T-helper 1 cell treated with Interleukin-12 subunit alpha and Interleukin-12 subunit beta and Interleukin-4 antibody, amounts not matched to agents 30 ng/mL and 1 ng/mL, for 36 hours (primary cell): Measurements from ENCODE around the gene PTPRN2. TPM values are rescaled to one million over a fixed set of nuclear protein-coding genes. Genes with fewer than 3 reads are reported as not detected.
"Not testable (repeated sequence)": the region's sequence is repeated elsewhere in the genome, so short reads cannot be mapped to it uniquely, and the experiment has no call there.

ENCODE experiments used
- intact Hi-C: fragments of 100-400 bp; cut with micrococcal nuclease; formaldehyde crosslinking; loops from one replicate; pipeline ENCODE4 v1.15.1; 2024
- total RNA-seq: library from RNA; stranded (reverse); gene quantifications from 2 replicates; pipeline ENCODE4 v1.2.3, GENCODE V29; 2022

Gene PTPRN2
- total RNA-seq, 1 donor from 2014 or later: 2.9 TPM

DNA sequence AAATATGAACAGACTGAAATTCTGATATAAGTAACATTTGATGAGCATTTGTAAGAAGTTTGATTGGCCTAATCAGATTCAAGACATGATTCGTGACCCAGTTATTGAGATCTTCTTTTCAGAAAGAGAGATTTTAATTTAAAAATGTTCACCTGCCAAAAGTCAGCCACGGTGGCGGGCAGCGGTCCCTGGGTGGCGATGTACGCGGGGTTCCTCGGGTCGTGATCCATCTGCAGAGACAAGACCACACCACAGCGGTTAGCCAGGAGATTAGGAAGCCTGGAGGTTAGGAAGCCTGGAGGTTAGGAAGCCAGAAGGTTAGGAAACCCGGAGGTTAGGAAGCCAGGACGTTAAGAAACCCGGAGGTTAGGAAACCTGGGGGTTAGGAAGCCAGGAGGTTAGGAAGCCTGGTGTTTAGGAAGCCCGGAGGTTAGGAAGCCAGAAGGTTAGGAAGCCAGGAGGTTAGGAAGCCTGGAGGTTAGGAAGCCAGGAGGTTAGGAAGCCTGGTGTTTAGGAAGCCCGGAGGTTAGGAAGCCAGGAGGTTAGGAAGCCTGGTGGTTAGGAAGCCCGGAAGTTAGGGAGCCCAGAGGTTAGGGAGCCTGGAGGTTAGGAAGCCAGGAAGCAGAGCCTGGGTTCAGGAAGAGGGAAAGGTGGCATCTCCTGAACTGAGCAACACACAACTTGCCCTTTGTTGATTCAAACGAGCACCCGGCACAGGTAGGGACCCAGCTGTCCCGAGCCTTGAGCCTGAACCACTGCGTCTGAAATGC, 992.4 kb downstream of the PTPRN2 start:
- intact Hi-C loops: no loop called here

DNA sequence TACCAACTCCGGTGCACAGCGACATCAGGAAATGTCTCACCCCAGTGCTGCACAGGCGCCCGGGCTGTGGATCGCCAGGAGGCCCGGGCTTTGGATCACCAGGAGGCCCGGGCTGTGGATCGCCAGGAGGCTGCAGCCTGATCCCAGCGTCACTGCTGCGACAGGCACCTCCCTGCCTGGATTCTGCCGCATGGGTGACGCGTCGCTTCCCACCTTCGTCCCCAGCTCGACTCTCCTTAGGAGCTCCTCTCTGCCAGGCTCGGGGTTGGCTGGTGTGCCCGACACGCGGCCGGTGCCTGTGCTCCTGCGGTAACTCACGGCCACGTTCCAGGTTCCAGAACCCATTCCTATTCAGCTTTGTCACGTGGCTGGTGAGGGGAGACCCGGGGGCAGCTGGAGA, 993.3 kb downstream of the PTPRN2 start:
- intact Hi-C loops: no loop called here

DNA sequence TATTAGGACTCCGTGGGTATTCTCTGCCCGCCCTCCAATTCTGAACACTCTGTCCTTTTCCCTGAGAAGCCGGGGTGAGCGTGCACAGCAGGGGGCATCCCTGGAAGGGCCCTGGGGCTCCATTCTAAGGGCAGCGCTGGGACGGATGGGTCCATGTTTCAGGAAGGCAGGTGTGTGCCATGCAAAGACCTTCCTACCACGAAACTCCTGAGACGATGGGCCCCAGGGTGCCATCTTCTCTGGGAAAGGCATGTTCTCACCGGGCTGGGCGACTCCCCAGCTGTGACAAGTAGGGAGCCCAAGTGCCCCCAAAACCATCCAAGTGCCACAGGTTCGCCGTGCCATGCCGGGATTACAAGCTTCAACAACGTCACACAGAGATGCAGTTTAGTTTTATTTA, 994.1 kb downstream of the PTPRN2 start:
- intact Hi-C loops: no loop called here

DNA sequence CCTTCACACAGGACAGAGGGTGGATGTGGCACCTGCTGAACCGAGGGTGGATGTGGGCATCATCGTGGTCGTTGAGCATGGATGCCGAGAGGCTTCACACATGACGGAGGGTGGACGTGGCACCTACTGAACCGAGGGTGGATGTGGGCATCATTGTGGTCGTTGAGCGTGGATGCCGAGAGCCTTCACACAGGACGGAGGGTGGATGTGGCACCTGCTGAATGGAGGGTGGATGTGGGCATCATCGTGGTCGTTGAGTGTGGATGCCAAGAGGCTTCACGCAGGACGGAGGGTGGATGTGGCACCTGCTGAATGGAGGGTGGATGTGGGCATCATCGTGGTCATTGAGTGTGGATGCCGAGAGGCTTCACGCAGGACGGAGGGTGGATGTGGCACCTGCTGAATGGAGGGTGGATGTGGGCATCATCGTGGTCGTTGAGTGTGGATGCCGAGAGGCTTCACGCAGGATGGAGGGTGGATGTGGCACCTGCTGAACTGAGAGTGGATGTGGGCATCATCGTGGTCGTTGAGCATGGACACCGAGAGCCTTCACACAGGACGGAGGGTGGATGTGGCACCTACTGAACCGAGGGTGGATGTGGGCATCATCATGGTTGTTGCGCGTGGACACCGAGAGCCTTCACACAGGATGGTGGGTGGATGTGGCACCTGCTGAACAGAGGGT, 994.8 kb downstream of the PTPRN2 start:
- intact Hi-C loops: not testable (repeated sequence)

DNA sequence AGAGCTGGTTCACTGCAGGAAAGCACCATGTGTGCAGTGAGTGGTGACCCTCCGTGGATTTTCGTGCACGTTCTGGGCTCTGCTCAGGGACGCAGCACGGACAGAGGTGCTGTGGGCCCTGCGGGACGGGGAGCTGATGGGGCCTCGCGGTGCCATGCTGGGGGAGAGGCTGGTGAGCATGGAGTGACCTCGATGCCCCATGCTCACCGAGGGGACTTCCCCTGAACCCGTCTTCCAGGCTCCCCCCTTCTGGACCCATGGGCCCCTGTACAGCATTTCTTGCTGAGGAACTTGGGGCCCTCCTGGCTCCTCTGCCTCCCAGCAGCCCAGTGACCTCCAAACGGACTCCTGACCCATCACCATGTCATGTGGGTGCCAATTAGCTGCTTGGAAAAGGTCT, 997.1 kb downstream of the PTPRN2 start:
- intact Hi-C loops: no loop called here

DNA sequence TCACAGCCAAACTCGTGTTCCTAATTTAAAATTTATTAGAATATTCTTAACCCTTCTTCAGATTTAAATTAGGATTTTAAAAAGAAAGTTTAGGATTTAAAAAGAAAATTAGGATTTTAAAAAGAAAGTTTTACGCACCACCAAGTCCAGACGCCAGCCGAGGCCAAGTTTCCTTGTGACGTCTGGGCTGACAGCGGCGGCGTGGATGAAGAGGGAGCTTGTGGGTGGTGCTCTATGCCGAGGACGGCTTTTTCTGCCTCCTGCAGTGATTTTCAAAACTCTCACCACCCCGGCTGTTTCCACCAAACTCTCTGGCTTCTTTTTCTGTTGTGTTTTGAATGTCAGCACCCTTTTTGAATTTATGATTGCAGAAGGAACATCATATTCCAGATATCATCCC, 997.9 kb downstream of the PTPRN2 start:
- intact Hi-C loops: no loop called here

DNA sequence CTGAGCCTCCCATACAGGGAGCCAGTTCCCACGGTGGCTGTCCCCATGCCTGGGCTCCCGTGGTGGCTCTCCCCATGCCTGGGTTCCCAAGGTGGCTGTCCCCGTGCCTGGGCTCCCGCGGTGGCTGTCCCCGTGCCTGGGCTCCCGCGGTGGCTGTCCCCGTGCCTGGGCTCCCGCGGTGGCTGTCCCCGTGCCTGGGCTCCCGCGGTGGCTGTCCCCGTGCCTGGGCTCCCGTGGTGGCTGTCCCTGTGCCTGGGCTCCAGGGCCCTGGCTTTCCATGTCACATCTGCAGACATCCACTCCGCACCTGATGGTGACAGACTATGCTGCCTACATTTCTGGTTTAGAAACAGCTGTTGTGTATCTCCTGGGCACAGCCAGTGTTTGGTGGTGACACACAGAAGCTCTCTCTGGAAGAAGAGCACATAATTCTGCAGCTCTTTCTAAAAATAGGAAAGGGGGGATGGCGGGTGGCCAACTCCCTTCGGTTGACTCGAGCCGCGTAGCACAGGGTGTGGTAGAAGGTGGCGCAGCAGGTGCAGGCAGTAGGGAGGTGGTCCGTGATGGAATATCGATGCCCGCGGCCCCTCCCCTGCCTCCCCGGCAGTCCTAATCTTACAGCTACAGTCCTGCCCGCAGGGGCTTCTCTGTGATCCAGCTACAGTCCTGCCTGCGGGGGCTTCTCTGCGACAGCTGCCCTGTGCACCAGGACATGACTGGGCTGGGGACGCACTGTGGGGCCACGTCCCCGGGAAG, 999.6 kb downstream of the PTPRN2 start:
- intact Hi-C loops: no loop called here

DNA sequence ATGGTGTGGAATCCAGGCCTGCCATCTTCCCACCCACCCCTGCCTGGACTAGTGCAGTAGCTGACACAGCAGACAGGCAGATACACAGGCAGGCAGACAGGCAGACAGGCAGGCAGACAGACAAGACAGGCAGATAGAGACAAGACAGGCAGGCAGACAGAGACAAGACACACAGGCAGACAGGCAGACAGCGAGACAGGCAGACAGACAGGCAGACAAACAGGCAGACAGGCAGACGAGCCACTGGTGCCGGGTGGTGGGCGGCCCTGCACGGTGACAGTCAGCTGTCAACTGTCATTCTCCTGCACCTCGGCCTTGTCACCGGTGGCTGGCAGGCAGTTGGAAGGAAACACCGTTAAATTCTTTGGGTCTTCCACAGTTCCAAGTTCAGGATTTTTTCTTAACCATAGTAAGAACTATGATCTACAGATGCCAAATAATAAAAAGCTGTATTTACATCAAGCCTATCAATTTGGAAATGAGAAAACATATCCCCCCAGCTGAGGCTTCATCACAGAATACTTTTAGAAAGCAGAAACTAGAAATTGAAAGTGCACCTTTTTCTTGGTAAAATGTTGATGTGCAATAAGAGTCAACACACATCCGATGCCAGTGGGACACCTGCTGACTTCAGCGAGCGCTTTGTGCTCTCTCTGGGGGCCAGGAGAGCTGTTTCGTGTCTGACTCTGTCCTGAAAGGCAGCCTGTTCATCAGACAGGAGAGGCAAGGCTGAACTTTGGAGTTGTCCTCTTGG, 1000.4 kb downstream of the PTPRN2 start:
- intact Hi-C loops: no loop called here

DNA sequence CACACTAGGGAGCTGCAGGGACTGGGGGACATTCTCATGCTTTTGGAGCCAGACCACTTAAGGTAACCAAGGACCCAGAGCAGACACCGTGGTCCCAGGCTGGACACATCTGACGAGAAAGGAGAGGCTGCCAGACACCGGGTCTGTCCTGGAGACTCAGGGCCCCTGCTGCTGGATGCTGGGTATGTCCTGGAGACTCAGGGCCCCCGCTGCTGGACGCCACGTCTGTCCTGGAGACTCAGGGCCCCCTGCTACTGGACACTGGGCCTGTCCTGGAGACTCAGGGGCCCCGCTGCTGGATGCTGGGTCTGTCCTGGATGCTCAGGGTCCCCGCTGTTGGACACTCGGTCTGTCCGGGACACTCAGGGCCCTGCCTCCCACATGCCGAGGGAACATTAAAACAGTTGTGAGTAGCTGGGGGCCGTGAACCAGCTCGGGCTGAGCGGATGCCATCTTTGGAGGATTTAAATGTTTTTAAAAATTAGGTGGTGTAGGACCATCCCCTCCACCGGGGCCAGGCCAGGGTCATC, 1001.1 kb downstream of the PTPRN2 start:
- intact Hi-C loops: no loop called here

DNA sequence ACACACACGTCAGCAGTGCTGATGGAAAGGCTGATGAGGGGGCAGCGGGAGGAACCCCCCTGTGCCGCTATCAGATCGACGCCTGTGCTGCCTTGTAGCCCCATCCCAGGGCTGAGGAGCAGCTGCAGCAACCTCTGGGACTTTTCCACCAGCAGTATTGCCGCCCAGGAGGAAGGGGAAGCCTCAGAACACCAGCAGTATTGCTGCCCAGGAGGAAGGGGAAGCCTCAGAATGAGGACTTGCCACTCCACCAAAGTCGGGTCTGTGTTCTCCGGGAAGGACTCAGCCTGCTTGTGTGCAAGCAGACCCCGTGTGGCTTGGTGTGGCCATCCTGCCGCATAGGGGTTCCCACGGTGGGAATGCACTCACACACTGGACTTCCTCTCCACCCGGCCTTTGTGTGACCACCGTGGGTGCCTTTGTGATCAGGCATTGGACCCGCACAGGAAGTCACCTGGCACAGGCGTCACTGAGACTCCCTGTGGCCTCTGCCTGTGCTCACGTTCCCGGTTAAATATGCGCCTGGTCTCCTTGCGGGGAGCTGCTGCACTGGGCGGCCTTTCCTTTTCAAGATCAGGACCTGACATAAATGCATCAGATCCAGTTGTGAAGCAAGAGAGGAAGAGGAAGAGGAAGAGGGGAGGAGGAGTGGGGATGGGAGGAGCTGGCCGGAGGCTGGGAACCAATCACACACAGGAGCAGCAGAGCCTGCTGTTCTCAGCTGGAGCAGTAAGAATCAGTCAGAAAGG, 1002.3 kb downstream of the PTPRN2 start:
- intact Hi-C loops: no loop called here

DNA sequence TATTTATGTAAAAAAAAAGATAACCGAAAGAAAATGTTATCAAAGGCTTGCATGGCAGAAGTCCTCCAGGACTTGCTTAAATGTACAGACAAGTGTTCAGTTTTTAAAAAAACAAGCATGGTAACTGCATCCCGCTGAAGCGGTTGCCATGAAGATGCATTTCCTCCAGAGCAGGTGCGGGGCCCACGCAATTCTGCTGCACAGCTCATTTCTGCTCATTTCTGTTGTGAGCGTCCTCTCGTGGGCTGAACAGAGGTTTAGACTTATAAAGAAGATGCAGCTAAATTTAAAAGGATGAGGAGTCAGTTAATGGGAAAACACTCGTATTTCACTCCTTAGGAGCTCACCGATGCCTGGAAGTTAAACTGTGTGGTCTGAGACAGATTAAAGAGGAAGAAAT, 1003.2 kb downstream of the PTPRN2 start:
- intact Hi-C loops: no loop called here

DNA sequence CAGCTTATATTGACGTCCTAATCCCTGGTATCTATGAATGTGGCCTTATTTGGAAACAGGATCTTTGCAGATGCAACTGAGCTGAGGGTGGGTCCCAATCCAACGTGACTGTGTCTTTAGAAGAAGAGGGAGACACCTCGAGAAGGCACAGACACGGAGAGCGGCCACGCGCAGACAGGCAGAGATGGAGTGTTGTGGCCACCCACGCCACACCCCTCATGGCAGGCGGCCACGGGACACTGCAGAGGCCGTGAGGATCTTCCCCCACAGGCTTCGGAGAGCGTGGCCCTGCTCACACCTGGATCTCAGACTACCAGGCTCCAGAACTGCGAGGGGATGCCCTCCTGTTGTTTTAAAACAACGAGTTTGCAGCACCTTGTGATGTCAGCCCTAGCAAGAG, 1005.9 kb downstream of the PTPRN2 start:
- intact Hi-C loops: no loop called here

DNA sequence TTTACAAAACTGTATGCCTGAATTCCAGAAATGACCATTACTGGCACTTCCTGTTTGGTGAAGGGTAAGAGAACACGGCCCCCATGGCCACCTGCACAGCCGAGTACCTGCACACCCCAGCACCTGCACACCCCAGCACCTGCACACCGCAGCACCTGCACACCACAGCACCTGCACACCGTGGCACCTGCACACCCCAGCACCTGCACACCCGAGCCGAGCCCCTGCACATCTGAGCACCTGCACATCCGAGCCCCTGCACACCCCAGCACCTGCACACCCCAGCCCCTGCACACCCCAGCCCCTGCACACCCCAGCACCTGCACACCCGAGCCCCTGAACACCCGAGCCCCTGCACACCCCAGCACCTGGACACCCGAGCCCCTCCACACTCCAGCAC, 1007.3 kb downstream of the PTPRN2 start:
- intact Hi-C loops: no loop called here

DNA sequence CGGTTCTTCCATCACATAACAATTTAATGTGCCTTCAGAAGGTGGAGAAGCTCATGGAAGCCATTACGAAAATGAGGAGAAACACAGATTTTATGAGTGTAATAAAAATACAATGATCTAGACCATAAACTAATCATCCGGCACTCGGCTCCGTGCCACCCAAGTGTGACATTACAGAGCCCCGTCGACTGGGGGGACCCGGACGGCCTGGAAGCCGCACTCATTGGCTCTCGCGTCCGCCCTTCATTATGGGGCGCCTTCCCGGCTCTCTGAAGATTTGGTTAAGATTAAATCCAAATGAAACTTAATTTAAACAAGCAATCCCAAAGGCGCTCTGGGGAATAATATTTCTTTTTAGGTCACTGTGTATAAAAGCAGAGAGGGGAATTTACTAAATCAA, 1008.2 kb downstream of the PTPRN2 start:
- intact Hi-C loops: no loop called here

DNA sequence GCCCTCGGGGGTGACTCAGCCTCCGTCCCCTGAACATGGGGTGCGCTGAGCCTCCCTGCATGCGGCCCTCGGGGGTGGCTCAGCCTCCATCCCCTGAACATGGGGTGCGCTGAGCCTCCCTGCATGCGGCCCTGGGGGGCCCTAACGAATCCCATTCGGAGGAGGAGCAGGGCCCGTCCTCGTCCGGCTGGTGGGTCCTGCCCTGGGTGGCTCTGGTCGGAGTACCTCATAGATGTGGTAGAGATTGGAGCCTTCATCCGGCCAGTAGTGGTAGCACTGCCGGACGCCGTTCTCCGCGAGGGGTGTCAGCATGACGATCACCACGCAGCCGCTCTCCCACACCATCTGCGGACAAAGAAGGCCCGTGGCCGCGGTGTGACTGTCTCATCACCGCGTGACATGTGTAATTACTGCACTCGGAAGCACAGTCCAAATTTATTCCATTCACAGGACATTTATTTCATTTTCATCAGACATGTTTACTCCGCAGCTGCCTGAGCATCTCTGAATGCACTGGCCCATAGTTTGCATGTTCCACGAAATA, 1009.8 kb downstream of the PTPRN2 start:
- intact Hi-C loops: no loop called here

DNA sequence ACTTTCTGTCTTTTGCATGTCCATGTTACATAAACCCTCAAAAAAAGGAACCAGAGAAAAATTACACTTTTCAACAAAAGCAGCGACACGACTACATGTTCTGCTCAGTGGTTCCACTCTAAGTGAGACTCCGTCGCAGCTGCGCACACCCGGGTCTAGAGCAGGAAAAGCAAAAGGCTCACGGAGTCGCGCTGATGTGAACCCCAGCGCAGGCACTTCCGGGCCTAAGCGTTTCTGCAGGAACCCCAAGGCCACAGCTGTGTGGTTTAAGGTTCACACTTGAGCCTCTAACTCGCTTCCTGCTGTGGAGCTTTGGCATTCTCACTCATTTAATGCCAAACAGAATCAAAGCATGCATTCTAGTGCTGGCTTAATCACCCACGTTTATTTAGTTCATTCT, 1010.6 kb downstream of the PTPRN2 start:
- intact Hi-C loops: no loop called here

DNA sequence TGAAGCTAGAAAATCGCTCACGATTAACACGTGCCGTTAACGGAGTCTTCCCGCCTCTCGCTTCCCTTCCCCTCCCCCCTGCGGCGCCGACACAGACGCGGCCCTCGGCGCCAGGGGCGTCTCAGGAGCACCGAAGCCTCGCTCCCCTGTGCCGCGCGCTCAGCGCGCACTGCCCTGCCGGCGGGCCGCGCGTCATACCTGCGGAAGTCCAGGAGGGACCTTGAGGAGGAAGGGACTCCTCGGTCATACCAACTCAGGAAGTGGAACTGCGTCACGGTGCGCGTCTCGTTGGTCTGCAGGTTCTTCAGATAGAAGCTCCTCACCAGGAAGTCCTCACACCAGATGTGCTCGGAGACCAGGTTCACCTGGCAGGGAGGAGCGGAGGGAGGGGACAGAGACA, 1011.2 kb downstream of the PTPRN2 start:
- intact Hi-C loops: no loop called here

DNA sequence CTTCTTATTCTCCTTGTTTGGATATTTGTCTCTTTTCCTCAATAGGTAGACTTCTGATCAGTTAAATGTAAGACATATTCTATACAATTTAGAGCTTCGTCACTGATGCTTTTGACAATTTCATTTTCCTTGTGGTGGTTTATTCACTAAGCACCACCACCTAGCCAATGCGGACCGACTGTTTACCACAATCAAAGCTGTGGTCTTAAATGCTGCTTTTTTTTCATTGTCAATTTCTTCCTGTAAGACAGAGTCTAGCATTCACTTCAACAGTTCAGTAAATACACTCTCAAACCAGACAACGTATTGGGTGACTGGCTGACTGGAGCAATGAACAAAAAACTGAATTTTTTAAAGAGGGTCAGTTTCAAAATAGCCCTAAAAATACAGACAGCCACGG, 1011.8 kb downstream of the PTPRN2 start:
- intact Hi-C loops: no loop called here

DNA sequence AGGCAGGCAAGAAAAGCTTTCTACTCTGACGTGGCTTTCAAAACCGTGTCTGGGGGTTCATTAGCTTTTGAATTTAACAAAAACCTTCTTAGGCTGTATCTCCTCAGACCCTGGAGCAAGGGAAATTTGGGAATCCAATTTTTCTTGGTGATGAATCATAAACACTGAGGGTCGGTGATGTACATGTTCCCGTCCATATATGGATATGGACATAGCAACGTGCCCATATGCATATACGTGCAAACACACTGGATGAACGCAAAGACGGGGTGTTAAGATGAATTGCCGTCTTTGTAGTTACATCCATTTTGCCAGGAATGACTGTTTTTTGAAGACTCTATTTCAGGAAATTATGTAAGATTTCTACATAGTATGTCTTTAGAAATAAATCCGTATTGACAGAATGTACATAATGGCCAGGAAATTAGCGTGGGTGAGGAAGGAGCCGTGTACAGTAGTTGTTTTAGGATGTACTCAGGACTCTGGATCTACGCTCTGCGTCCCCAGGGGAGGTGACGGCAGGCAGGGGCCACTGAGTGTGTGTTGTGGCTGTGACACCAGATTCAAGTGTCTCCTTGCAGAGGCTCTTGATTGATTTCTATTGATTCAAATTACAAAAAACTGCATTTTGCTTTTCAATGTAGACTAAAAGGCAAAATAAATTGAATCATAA, 1012.6 kb downstream of the PTPRN2 start:
- intact Hi-C loops: loop anchor here (5.0 kb wide), 1 partner anchor 103 kb away; no protein-coding TSS in a partner anchor
